SK-MEL-5 (cell line): ENCODE measurements around the gene BFSP1. TPM values are rescaled to one million over a fixed set of nuclear protein-coding genes. Genes with fewer than 3 reads are reported as not detected.
A peak's percentile ranks its signal among the peaks of the same experiment; 100 is the strongest.

ENCODE experiments used
- DNase-seq: peaks from one replicate; pipeline ENCODE4 v3.0.0-alpha.2; 2016; ENCODE audit warnings: low read depth, low spot score
- in situ Hi-C: cut with HindIII; loops from 2 replicates; pipeline ENCODE4 v1.10.0; 2016; ENCODE audit warnings: low sequenced_read_pairs, high pct_unique_total_duplicates, low pct_unique_long_range_greater_than_20kb
- total RNA-seq: library from RNA; depleted of rRNA; stranded (reverse); fragments of >200 nt; shearing (Covaris generic); gene quantifications from 2 replicates; pipeline ENCODE4 v1.2.3, GENCODE V29; 2014

BFSP1 gene
- total RNA-seq, 1 experiment from 2014 or later = 14.3 TPM

DNA sequence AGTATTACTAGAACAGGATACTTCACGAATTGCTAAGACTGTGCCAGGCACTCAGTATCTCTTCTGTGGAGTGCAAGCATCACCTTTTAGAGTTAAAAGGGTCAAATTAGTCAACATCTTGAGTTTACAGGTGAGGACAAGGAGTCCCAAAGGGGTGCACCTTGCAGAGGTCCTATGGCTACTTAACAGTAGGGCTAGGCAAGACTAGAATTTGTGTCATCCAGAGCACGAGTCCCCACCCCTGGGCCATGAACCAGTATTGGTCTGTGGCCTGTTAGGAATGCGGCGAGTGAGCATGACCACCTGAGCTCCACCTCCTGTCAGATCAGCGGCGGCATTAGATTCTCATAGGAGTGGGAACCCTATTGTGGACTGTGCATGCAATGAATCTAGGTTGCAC is 28.2 kb upstream of the BFSP1 start:
- DNase-seq = no peak
- in situ Hi-C loops = no loop called here

DNA sequence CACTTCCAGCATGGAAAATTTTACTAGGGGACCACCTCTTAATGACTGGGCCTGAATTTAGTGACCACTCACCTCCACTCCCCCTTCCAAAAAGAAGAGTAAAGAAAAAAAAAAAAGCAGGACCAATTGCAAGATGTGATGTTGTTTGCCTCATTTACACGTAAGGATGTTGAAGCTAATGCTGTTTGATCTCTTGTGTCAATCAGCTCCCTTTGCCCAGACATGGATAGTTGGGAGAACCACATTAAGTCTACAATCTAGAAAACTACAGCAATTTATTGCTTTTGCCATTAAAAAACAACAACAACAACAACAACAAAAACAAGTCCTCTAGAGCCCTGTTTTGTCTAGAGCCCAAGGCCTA is 27.7 kb upstream of the BFSP1 start:
- in situ Hi-C loops = no loop called here
- no peak for DNase-seq

DNA sequence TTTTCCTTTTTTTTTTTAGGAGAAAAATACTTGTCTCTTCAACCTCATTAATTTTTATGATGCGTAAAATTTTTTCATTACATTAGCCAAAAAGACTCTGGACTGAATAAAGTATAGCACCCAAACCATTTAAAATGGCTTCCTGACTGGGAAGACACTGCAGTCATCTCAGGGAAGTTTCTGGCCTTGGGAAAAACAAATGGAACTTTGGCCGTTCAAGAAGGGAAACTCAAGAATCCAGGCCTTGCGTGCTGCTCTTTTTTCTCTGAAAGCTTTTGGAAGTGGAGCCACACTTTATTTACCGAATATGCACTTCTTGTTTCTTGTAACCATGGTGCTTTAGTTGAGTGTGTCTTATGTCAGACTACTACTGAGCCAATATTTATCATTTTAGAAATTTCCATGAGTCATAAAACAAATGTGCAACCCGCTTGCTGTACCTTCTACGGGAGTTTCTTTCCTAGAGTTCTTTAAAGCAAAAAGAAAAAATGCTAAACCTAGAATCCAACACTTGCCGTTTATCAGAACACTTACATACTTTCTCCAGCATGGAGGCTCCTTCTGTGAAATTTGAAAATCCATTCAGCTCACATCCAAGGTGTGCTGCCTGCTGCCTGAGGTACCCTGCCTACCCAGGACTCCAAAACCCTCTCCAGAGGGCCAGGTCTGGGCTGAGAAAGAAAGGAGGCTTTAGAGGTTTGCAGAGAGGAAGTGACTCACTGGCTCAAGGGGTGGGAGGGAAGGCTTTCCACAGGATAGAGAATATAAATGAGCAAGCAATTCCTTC is 27.2 kb upstream of the BFSP1 start:
- DNase-seq = peak; percentile 90
- in situ Hi-C loops = no loop called here

DNA sequence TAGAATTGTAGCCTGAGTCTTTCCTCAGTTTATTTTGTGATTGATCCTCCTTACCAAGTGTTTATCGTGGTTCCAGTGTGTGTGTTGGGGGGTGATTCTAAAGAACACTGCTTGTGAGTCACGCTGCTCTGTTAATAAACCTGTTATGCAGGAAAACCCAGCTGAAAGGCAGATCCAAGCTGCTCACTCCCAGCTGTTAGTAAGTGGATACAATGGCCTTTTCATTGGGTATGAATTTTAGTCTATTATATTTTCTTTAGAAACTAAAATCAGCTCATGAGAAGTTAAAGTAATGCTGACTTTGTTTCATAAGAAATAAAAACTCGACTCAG is 26.5 kb upstream of the BFSP1 start:
- in situ Hi-C loops = no loop called here
- peak; percentile 61 for DNase-seq

DNA sequence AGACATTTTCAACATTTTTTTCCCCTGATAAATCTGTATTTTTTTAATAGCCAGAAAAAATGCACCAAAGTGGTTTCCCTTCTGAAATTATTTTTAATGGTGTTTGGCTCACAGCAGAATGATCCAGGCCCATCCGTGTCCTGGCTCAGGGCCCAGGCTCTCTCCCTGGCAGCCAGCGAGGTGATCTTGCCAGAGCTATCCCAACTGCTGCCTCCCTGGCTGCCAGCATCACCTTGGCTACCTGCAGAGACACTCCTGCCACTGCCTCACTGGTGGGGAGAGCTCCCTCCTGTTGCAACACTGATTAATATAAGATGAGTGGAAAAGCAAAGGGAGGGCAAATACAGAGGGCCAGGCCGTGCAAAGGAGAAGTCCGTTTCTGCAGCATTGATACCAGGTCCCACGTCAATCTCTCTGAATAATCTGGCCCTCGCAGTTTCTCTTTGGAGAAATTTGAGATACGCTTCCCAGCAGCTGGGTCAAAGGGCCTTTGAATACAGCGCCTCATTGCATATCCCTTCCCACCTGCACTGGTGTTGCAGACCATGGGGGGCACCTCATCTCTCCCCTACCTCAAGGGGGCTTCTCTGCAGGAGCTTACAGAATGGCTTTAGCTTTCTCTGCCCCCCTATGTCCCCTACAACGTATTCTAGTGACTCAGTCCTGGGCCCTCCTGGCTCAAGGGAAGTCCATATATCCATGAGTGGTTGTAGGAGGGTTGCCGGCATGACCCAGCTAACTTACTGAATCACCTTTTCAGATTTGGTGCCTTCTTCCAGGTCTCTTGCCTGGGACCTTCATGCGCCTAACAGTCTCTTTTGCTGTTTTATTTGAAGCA is 25.9 kb upstream of the BFSP1 start:
- no peak for DNase-seq

DNA sequence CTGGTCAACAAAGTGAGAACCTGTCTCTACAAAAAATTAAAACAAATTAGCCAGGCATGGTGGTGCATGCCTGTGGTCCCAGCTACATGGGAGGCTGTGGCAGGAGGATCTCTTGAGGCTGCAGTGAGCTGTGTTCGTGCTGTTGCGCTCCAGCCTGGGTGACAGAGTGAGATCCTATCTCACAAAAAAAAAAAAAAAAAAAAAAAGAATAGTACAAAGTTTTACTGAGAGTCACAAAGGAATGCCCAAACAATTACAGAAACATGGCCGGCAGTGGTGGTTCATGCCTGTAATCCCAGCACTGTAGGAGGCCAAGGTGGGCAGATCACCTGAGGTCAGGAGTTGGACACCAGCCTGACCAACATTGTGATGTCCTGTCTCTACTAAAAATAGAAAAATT is 23.9 kb upstream of the BFSP1 start:
- in situ Hi-C loops = no loop called here
- no peak for DNase-seq

More for the DNA sequence above, 25.9 kb upstream of the BFSP1 start:
- in situ Hi-C loops = no loop called here

DNA sequence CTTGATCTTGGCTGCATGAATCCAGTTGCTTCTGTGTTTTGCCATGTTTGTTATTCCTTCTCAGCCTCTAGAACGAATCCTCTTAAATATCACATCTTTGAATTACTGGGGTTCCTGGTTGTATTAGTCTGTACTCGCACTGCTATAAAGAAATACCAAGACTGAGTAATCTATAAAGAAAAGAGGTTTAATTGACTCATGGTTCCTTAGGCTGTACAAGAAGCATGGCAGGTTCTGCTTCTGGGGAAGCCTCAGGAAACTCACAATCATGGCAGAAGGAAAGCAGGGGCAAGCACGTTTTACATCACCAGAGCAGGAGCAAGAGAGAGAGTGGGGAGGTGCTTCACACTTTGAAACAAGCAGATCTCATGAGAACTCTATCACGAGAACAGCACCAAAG is 18.0 kb upstream of the BFSP1 start:
- in situ Hi-C loops = no loop called here
- no peak for DNase-seq

DNA sequence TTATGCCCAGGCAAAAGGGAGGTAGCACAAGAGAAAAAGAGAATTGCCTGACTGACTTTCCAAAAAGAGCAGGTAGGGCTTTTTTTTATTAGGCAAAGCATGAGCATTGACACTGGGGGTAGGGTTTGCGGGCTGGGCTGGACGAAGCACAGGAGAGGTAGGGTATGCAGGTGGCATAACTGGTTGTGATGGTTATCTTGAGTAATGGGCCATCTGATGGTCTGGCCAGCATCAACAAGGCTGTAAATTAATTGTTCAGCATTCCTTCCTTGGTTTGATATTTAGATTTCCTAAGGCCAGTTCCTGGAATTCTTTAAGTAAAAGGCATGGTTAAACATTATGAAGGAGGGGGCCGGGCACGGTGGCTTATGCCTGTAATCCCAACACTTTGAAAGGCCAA is 13.9 kb upstream of the BFSP1 start:
- in situ Hi-C loops = no loop called here
- no peak for DNase-seq

DNA sequence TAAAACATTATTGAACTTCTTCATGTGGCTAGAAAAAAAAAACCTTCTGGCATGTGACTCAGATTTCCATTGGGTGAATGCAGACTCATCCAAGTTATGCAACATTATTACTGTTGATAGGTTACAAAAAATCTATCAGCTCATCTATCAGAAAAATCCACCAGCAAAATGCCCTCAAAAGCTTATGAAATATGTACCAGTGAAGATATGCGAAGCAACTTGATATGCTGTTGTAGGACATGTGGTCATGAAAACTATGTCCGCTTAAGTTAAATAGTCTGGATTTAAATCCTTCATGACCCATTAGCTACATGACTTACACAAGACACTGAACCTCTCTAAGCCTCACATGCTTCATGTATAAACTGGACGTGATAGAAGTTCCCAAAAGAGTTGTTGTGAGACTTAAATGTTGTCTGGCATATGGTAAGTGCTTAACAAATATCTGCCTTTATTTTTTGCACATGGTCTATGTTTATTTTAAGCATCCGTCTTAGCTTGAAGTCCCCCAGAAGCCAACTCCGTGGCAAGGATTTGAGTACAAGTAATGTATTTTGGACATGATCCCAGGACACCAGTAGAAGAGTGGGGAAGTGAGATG is 12.5 kb upstream of the BFSP1 start:
- DNase-seq = no peak
- in situ Hi-C loops = loop anchor here (5.0 kb wide), 1 partner anchor 49 kb away; no protein-coding TSS in a partner anchor

DNA sequence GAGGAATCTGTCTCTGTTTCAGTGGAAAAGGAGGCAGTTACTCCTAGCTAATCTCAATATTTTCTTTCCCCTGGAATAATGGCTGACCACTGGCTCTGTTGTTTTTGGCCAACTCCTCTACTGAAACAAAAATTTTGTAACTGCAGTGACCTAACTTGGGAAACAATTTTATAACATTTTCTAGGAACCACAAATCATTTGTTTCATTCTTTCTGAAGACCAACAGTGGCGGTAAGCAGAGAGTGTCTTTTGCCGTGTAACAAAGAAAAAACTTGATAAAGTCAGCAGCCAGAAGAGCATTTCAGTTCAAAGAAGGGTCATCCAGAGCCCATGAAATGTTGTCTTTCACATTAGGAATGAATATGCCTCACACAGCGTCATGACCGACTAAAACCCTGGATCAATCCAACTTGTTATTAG is 11.8 kb upstream of the BFSP1 start:
- in situ Hi-C loops = loop anchor here (5.0 kb wide), 1 partner anchor 49 kb away; no protein-coding TSS in a partner anchor
- DNase-seq = peak; percentile 93

DNA sequence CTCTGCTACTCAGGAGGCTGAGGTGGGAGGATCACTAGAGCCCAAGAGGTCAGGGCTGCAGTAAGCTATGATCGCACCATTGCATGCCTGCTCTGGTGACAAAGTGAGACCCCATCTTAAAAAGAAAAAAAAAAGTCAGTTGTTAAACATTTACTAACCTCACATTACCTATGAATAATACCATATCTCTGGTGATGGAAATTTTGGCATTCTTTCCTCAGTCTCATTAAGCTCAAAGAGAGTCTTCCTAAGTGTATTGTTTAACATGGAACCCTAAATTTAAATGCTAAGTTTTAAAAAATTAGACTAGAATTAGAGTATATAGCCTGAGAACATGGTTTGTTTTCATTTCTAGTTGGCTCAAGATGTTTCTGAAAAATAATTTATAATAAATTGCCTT is 11.3 kb upstream of the BFSP1 start:
- in situ Hi-C loops = loop anchor here (5.0 kb wide), 1 partner anchor 50 kb away; no protein-coding TSS in a partner anchor

DNA sequence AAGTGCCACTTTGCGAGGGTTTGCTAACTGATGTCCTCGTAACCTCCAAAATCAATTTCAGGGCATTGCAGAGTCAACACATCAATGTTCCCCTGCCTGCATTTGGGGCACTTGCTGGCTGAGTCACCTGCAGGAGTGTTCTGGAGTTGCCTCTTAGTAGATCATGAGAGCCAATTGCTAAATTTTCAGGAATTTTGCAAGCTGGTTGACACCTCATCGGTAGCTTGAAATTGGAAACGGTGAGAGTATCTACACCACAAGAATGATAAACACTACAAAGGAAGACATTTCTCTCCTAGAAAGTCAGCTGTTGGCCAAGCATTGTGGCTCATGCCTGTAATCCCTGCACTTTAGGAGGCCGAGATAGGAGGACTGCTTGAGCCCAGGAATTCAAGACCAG is 10.8 kb upstream of the BFSP1 start:
- no peak for DNase-seq
- in situ Hi-C loops = loop anchor here (5.0 kb wide), 1 partner anchor 50 kb away; no protein-coding TSS in a partner anchor

More for the DNA sequence above, 11.3 kb upstream of the BFSP1 start:
- no peak for DNase-seq

DNA sequence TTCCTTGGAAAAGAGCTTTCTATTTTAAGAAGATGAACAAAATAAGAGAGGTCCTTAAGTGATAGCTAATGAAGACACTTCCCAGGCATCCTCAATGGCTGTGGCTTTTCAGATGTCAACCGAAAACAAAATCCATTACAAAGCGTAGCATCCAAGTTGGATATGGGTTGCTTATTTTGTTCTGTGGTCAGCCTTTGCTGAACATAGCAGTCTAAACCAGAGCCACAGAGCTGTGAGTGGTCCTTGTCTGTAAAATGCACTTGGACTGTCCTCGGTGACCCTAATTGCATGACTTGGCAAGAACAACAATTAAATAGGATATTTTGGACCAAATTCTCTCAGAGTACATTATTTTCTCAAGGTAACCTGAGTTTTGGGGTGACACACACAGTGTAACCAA is 10.4 kb upstream of the BFSP1 start:
- in situ Hi-C loops = loop anchor here (5.0 kb wide), 1 partner anchor 51 kb away; no protein-coding TSS in a partner anchor

DNA sequence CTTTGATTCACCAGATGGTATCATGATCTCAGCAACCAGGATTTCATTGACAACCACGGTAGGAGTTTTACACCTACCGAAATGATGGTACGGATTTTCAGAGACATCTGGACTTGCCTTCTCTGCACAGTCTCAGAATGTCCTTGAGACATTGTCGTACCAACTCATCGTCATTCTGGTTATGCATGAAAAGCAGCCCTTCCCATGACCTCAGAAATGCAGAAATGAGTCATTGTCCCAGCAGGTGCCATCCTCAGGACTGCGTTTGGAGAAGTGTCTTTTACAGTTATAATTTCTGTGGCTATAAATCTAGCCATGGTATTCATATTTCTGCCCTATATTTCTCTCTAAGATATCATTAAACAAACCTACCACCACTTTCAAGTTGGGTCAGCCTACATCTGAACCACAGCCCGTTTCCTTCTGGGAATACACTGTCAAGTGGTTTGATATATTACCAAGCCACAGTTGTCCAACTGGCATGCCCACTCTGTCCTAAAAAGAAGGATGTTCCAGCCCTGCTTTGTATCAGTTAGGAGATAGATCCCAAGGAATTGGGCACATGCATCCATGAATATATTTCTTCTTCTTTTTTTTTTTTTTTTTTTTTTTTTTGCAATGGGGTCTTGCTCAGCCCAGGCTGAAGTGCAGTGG is 7.5 kb upstream of the BFSP1 start:
- in situ Hi-C loops = no loop called here
- no peak for DNase-seq

More for the DNA sequence above, 10.4 kb upstream of the BFSP1 start:
- DNase-seq = no peak

DNA sequence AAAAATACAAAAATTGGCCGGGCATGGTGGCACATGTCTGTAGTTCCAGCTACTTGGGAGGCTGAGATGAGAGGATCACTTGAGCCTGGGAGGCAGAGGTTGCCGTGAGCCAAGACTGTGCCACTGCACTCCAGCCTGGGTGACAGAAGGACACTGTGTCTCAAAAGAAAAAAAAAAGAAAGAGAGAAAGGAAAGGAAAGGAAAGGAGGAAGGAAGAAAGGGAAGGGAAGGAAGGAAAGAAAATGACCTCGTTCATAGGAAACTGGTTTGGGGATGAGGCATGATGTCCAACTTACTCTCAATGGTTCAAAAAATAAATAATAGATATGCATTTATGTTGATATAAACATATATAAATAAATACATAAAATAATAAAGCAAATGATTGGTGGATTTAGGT is 6.8 kb upstream of the BFSP1 start:
- in situ Hi-C loops = no loop called here
- no peak for DNase-seq

DNA sequence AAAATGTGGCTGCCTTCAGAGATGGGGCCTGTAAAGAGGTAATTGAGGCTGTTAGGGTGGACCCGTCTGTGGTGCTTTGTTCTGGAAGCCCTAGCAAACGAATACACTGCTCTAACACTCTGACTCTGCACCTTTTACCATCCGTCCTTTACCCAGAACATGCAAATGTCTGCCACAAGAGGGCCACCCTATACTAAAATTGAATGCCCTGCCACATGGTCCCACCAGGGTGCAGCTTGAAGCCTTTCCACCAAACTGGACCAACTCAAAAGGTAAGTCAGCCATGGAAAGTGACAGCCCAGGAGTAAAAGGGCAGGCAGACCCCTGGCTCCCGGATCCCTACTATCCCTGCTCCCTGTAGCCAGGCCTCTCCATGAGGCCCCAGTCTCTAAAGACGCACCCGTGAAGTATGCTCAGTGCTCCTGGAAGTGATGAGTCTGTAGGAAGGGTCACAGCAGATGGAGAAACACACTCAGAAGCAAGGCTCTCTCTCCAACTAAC is 5.8 kb upstream of the BFSP1 start:
- in situ Hi-C loops = no loop called here
- DNase-seq = peak; percentile 91

DNA sequence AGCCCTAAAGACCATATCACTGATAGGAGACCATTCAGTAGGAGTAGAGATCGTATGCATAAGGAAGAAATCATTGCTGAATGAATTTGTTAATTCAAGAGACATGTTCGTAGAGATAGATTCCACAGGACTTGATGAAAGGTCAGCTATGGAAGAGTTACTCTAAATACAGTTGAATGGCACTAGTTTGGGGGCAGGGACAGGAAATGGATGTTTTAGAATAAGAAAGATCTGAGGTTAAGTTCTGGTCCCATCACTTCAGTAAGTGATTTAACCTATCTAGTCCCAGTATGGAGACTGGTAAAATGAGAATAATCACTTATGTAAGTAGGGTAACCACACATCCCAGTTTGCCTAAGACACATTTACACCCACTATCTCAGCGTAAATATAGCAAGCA is 2.9 kb upstream of the BFSP1 start:
- DNase-seq = no peak
- in situ Hi-C loops = no loop called here

DNA sequence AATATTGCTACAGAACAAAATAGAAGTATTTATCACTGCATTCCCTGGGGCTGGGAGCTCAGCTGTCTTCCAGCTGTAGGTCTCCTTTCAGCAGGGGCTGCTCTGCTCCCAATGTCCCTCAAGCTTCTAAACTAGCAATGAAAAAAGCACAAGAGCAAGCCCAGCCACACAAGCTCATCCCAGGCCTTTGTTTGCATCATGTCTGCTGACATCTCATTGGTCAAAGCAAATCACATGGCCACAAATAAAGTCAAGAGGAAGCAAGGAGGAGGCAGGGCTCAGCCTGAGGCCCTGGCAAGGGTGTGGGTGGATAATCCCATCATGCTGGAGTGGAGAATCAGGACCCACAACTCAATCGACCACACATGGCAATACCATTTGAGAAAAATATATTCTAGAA is 2.2 kb upstream of the BFSP1 start:
- peak; percentile 88 for DNase-seq
- in situ Hi-C loops = no loop called here
